Bone marrow (tissue), 2 donors: Measurements from ENCODE around the gene PROM1.

Experiments used
- DNase-seq, 2 donors: peaks; one replicate each; lab custom pipeline; 2025; lab: John Stamatoyannopoulos, UW

PROM1 gene

GRCh38 chr4:15942283-15942682, 141.5 kb downstream of the PROM1 start:
- DNase-seq, result no peak

- no peak for DNase-seq
These were observed 145.2 kb downstream of the PROM1 start, which contains the start of gene FGFBP1 for GRCh38 chr4:15938640-15939039. FGFBP1 (minus strand) TSS chr4:15938740; CDS start chr4:15936632, 2,108 bp downstream.

- no peak for DNase-seq
These were observed 145.6 kb downstream of the PROM1 start for GRCh38 chr4:15938182-15938581.

- no peak for DNase-seq
These were observed 147.3 kb downstream of the PROM1 start for GRCh38 chr4:15936495-15936894.

GRCh38 chr4:15935504-15936402, 148.1 kb downstream of the PROM1 start:
- no peak for DNase-seq

- no peak for DNase-seq
These were observed 149.6 kb downstream of the PROM1 start for GRCh38 chr4:15934259-15934658.

GRCh38 chr4:15931451-15932210, 152.2 kb downstream of the PROM1 start:
- DNase-seq, result no peak

- no peak for DNase-seq
These were observed 153.5 kb downstream of the PROM1 start for GRCh38 chr4:15930314-15930713.

GRCh38 chr4:15929540-15929939, 154.3 kb downstream of the PROM1 start:
- no peak for DNase-seq

GRCh38 chr4:15928883-15929282, 154.9 kb downstream of the PROM1 start:
- DNase-seq, result no peak

GRCh38 chr4:15926486-15926885, 157.3 kb downstream of the PROM1 start:
- DNase-seq, result no peak

- no peak for DNase-seq
These were observed 158.0 kb downstream of the PROM1 start for GRCh38 chr4:15925830-15926229.

GRCh38 chr4:15921592-15921932, 162.3 kb downstream of the PROM1 start:
- DNase-seq, result no peak

GRCh38 chr4:15920723-15921591, 162.9 kb downstream of the PROM1 start:
- DNase-seq, result no peak

GRCh38 chr4:15918484-15919129, 165.2 kb downstream of the PROM1 start:
- no peak for DNase-seq
